ENCODE data around the gene CLDN19. TPM values are rescaled to one million over a fixed set of nuclear protein-coding genes. Genes with fewer than 3 reads are reported as not detected.

Gene CLDN19
- total RNA-seq, 1 donor from 2014 or later: 7.8 TPM

GRCh38 chr1:42776502-42776901 is 36.5 kb upstream of the CLDN19 start:
- TF ChIP-seq CTCF (IDR thresholded peaks at IDR 0.05; ENCODE audit: unreplicated experiment): no peak
- Mint-ChIP-seq H3K36me3 (ENCODE audit: insufficient read depth) (peaks cover 33% of the 10 kb centered on the region), H3K27ac (no peak overlapping the region), H3K4me1 (ENCODE audit: low read depth) (no peaks in the 10 kb centered on the region), H3K27me3 (no peaks in the 10 kb centered on the region), H3K4me3 (ENCODE audit: low read depth) (no peak overlapping the region), H3K9me3 (ENCODE audit: low read depth) (no peaks in the 10 kb centered on the region)
- DNase-seq (ENCODE audit: low spot score, unreplicated experiment): no peak

GRCh38 chr1:42774928-42775526 is 35.0 kb upstream of the CLDN19 start:
- Mint-ChIP-seq H3K27ac (no peak overlapping the region), H3K4me1 (ENCODE audit: low read depth) (peaks cover under 1% of the 10 kb centered on the region), H3K36me3 (ENCODE audit: insufficient read depth) (peaks cover 31% of the 10 kb centered on the region), H3K9me3 (ENCODE audit: low read depth) (no peaks in the 10 kb centered on the region), H3K4me3 (ENCODE audit: low read depth) (no peak overlapping the region), H3K27me3 (no peaks in the 10 kb centered on the region)
- no peak for DNase-seq (ENCODE audit: low spot score, unreplicated experiment)
- TF ChIP-seq CTCF (IDR thresholded peaks at IDR 0.05; ENCODE audit: unreplicated experiment): no peak

- Mint-ChIP-seq H3K9me3 (ENCODE audit: low read depth) (no peaks in the 10 kb centered on the region), H3K4me1 (ENCODE audit: low read depth) (peaks cover 3% of the 10 kb centered on the region), H3K36me3 (ENCODE audit: insufficient read depth) (peaks cover 28% of the 10 kb centered on the region), H3K4me3 (ENCODE audit: low read depth) (no peak overlapping the region), H3K27ac (no peak overlapping the region), H3K27me3 (no peaks in the 10 kb centered on the region)
- no peak for DNase-seq (ENCODE audit: low spot score, unreplicated experiment)
- no peak for TF ChIP-seq CTCF (IDR thresholded peaks at IDR 0.05; ENCODE audit: unreplicated experiment)
Observed at GRCh38 chr1:42773420-42773819, 33.4 kb upstream of the CLDN19 start.

GRCh38 chr1:42769811-42770210 is 29.8 kb upstream of the CLDN19 start:
- Mint-ChIP-seq H3K27me3 (no peaks in the 10 kb centered on the region), H3K27ac (no peak overlapping the region), H3K4me1 (ENCODE audit: low read depth) (peaks cover 9% of the 10 kb centered on the region), H3K4me3 (ENCODE audit: low read depth) (no peak overlapping the region), H3K9me3 (ENCODE audit: low read depth) (no peaks in the 10 kb centered on the region), H3K36me3 (ENCODE audit: insufficient read depth) (peaks cover 13% of the 10 kb centered on the region)
- DNase-seq (ENCODE audit: low spot score, unreplicated experiment): no peak
- no peak for TF ChIP-seq CTCF (IDR thresholded peaks at IDR 0.05; ENCODE audit: unreplicated experiment)

- H3K9me3 Mint-ChIP-seq (ENCODE audit: low read depth): no peaks in the 10 kb centered on the region
- no peak for DNase-seq (ENCODE audit: low spot score, unreplicated experiment)
- peak overlapping the region; percentile 96 for H3K27ac Mint-ChIP-seq
- H3K27me3 Mint-ChIP-seq: no peaks in the 10 kb centered on the region
- peaks cover 9% of the 10 kb centered on the region for H3K4me1 Mint-ChIP-seq (ENCODE audit: low read depth)
- H3K4me3 Mint-ChIP-seq (ENCODE audit: low read depth): no peak overlapping the region
- no peak for TF ChIP-seq CTCF (IDR thresholded peaks at IDR 0.05; ENCODE audit: unreplicated experiment)
- H3K36me3 Mint-ChIP-seq (ENCODE audit: insufficient read depth): peaks cover 13% of the 10 kb centered on the region
Observed at GRCh38 chr1:42768172-42768571, 28.1 kb upstream of the CLDN19 start.
